CD4-positive, alpha-beta T cell treated with Interleukin-15 for 4 hours (primary cell): ENCODE data around the gene ZFYVE9.
"Not testable (repeated sequence)": the region's sequence is repeated elsewhere in the genome, so short reads cannot be mapped to it uniquely, and the experiment has no call there.

Experiments
- DNase-seq: peaks from one replicate; pipeline ENCODE4 v3.0.0-alpha.2; 2020; ENCODE audit warnings: low spot score

The ZFYVE9 gene

DNA sequence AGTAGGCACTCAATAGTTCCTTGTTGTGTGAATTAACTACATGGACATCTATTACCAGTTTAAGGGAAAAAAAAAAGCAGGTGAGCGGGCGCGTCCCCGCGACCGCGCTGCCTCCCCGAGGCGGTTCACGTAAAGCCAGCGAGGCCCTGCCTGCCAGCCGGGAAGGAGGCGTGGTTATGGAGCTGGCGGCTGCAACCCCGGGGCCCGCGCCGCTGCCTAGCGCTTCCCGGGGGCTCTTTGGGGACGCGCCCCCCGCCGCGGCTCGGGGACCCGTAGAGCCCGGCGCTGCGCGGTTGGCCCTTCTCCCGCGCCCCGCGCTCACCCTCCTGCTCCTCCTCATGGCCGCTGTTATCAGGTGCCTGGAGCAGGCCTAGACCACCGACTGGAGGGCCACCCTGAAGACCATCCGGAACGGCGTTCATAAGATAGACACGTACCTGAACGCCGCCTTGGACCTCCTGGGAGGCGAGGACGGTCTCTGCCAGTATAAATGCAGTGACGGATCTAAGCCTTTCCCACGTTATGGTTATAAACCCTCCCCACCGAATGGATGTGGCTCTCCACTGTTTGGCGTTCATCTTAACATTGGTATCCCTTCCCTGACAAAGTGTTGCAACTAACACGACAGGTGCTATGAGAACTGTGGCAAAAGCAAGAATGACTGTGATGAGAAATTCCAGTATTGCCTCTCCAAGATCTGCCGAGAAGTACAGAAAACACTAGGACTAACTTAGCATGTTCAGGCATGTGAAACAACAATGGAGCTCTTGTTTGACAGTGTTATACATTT is 226.7 kb downstream of the ZFYVE9 start:
- peak; percentile 53 for DNase-seq

GRCh38 chr1:52369851-52370250 is 228.0 kb downstream of the ZFYVE9 start:
- not testable (repeated sequence) for DNase-seq

DNA sequence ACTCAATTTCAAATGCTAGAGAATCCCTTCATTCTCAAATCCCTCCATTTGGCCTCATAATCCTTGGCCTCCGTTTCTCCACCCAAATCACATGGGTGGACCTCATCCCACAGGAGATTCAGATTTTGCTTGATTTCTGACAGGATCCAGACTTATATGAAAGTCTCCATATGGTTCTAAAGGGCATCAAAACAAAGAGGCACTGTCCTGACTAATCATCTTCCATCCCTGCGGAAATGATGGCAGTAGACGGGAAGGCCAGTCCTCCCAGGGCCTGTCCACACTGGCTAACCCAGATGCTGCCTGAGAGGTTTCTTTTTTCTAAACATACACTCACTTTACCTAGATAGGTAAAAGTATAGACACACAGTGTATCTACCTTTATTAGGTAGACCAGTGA is 243.5 kb downstream of the ZFYVE9 start:
- DNase-seq = no peak

- DNase-seq = no peak
Measured at GRCh38 chr1:52386458-52386857, 244.6 kb downstream of the ZFYVE9 start.

DNA sequence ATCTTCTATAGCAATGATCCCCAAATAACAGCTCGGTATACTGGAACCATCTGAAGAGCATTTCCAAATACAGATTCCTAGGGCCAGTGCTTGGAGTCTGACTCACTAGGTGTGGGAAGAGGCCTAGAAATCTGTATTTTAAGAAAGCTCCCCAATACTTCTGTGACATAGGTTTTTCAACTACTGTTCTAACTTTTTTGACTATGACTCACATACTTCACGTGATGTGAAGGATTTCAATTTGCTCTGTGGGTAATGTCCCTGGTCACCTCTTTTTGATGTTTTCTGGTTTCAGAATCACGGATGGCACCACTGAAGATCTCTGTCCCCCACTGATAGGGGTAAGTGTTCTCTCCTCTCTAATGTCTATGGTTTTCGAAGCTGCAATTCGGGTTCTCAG is 251.3 kb downstream of the ZFYVE9 start:
- no peak for DNase-seq
